Stimulated activated CD4-positive, alpha-beta T cell treated with anti-CD3 and anti-CD28 coated beads, Interleukin-1b, Interleukin-23, amount 100 ng/mL, for 48 hours (primary cell): ENCODE measurements around the gene ASCL2.

Source experiments
- DNase-seq: peaks from one replicate; pipeline ENCODE4 v3.0.0-alpha.2; 2020

The ASCL2 gene

GRCh38 chr11:2307501-2308331, 37.3 kb upstream of the ASCL2 start:
- no peak for DNase-seq

- no peak for DNase-seq
Observed at GRCh38 chr11:2306877-2307500, 36.6 kb upstream of the ASCL2 start.

GRCh38 chr11:2306452-2306823, 36.0 kb upstream of the ASCL2 start:
- DNase-seq: no peak

GRCh38 chr11:2305788-2306451, 35.5 kb upstream of the ASCL2 start:
- DNase-seq: no peak

GRCh38 chr11:2305140-2305778, 34.9 kb upstream of the ASCL2 start:
- peak; percentile 82 for DNase-seq

- no peak for DNase-seq
Observed at GRCh38 chr11:2304506-2305139, 34.2 kb upstream of the ASCL2 start.

GRCh38 chr11:2303627-2304505, 33.5 kb upstream of the ASCL2 start:
- DNase-seq: no peak

GRCh38 chr11:2302896-2303626, 32.7 kb upstream of the ASCL2 start:
- no peak for DNase-seq

- no peak for DNase-seq
Observed at GRCh38 chr11:2302306-2302895, 32.0 kb upstream of the ASCL2 start.

GRCh38 chr11:2301631-2302305, 31.4 kb upstream of the ASCL2 start, which contains the start of the genes C11orf21 and TSPAN32:
TSS of gene C11orf21 (minus strand) at chr11:2301918. CDS start at chr11:2301808, 110 bp downstream.
TSS of gene TSPAN32 (plus strand) at chr11:2302013. CDS start at chr11:2302150, 137 bp downstream.
- peak; percentile 53 for DNase-seq

- no peak for DNase-seq
Observed at GRCh38 chr11:2300936-2301630, 30.7 kb upstream of the ASCL2 start.

GRCh38 chr11:2300290-2300935, 30.0 kb upstream of the ASCL2 start:
- no peak for DNase-seq

GRCh38 chr11:2299773-2300172, 29.4 kb upstream of the ASCL2 start:
- DNase-seq: no peak

GRCh38 chr11:2298795-2299761, 28.7 kb upstream of the ASCL2 start:
- DNase-seq: no peak

GRCh38 chr11:2298131-2298794, 27.9 kb upstream of the ASCL2 start:
- no peak for DNase-seq

- no peak for DNase-seq
Observed at GRCh38 chr11:2297623-2298030, 27.2 kb upstream of the ASCL2 start.
